ENCODE measurements around the gene GOLGA6A.

GRCh38 chr15:74045636-74046274 is 36.6 kb downstream of the GOLGA6A start:
- TF ChIP-seq CTCF (IDR thresholded peaks at IDR 0.05; ENCODE audit: insufficient read depth, low read length, poor library complexity, severe bottlenecking) (no peak), EZH2phosphoT487 (conservative IDR thresholded peaks at IDR 0.05; ENCODE audit: low read length) (no peak)

Measured in SU-DHL-6 (cell line).